ENCODE data around the gene CALD1.

DNA sequence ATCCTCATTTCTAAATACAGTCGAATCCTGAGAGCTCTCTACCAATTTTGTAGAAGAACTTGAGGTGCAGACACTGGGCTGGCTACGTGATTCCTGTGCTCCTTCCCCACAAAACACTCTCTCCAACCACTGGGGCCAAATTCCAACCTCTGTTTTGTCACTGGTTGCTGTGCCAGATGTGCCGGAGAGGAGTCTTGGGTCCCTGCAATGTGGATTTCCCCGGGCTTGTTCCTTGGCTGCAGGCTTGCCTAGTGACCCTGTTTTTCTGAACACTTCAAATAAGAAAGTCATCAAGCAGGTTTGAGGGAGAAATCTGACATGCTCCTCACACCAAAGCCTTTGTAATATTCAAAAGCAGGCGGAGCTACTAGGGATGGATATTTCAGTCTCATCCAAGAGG is 162.5 kb downstream of the CALD1 start:
- no peak for TF ChIP-seq CTCF (IDR thresholded peaks at IDR 0.05 in 8 of 11, conservative IDR thresholded peaks at IDR 0.05 in 3 of 11)
- no peak for TF ChIP-seq POLR2A (IDR thresholded peaks at IDR 0.05)
- no peak for TF ChIP-seq POLR2AphosphoS5 (IDR thresholded peaks at IDR 0.05)

All from spleen (tissue), 7 donors.